ENCODE measurements around the gene TBX10.
"Not testable (repeated sequence)": the region's sequence is repeated elsewhere in the genome, so short reads cannot be mapped to it uniquely, and the experiment has no call there.

The TBX10 gene

GRCh38 chr11:67594480-67594879 lies 45.1 kb downstream of the TBX10 start:
- Histone ChIP-seq H3K4me3 (ENCODE audit: low read depth in 1 of 2, low read length in 1 of 2) (no peak overlapping the region), H3K27me3 (no peaks in the 10 kb centered on the region), H3K9me3 (no peaks in the 10 kb centered on the region), H3K27ac (no peak overlapping the region), H3K36me3 (no peaks in the 10 kb centered on the region), H3K4me1 (ENCODE audit: control insufficient read depth in 1 of 2, insufficient read depth in 1 of 2, low read depth in 1 of 2, low read length in 1 of 2) (peaks cover 3 to 6% of the 10 kb centered on the region in 2 experiments)
- TF ChIP-seq CTCF (IDR thresholded peaks at IDR 0.05) = no peak

- Histone ChIP-seq H3K27me3 (no peaks in the 10 kb centered on the region), H3K4me3 (ENCODE audit: low read depth in 1 of 2, low read length in 1 of 2) (no peak overlapping the region), H3K36me3 (no peaks in the 10 kb centered on the region), H3K4me1 (ENCODE audit: control insufficient read depth in 1 of 2, insufficient read depth in 1 of 2, low read depth in 1 of 2, low read length in 1 of 2) (peaks cover 0 to 6% of the 10 kb centered on the region in 2 experiments), H3K27ac (no peak overlapping the region), H3K9me3 (no peaks in the 10 kb centered on the region)
- no peak for TF ChIP-seq CTCF (IDR thresholded peaks at IDR 0.05)
These were observed 46.0 kb downstream of the TBX10 start for GRCh38 chr11:67593565-67593905.

- Histone ChIP-seq H3K4me1 (ENCODE audit: control insufficient read depth in 1 of 2, insufficient read depth in 1 of 2, low read depth in 1 of 2, low read length in 1 of 2) (peaks cover 0 to 6% of the 10 kb centered on the region in 2 experiments), H3K27me3 (no peaks in the 10 kb centered on the region), H3K27ac (no peak overlapping the region), H3K9me3 (no peaks in the 10 kb centered on the region), H3K4me3 (ENCODE audit: low read depth in 1 of 2, low read length in 1 of 2) (no peak overlapping the region), H3K36me3 (no peaks in the 10 kb centered on the region)
- no peak for TF ChIP-seq CTCF (IDR thresholded peaks at IDR 0.05)
These were observed 46.5 kb downstream of the TBX10 start for GRCh38 chr11:67592880-67593564.

- not testable (repeated sequence) for H3K27ac ChIP-seq; H3K27me3 ChIP-seq; H3K4me3 ChIP-seq (ENCODE audit: low read depth in 1 of 2, low read length in 1 of 2); H3K9me3 ChIP-seq; H3K36me3 ChIP-seq
- peaks cover 5 to 10% of the 10 kb centered on the region in 2 experiments for H3K4me1 ChIP-seq (ENCODE audit: control insufficient read depth in 1 of 2, insufficient read depth in 1 of 2, low read depth in 1 of 2, low read length in 1 of 2)
These were observed 50.6 kb downstream of the TBX10 start for GRCh38 chr11:67588899-67589415.

- Histone ChIP-seq H3K27ac (no peak overlapping the region), H3K36me3 (peaks cover 7% of the 10 kb centered on the region), H3K9me3 (no peaks in the 10 kb centered on the region), H3K27me3 (no peaks in the 10 kb centered on the region), H3K4me1 (ENCODE audit: control insufficient read depth in 1 of 2, insufficient read depth in 1 of 2, low read depth in 1 of 2, low read length in 1 of 2) (peaks cover 11 to 12% of the 10 kb centered on the region in 2 experiments), H3K4me3 (ENCODE audit: low read depth in 1 of 2, low read length in 1 of 2) (no peak overlapping the region)
- TF ChIP-seq CTCF (IDR thresholded peaks at IDR 0.05) = no peak
These were observed 51.4 kb downstream of the TBX10 start for GRCh38 chr11:67588136-67588503.

GRCh38 chr11:67586568-67587250 lies 52.9 kb downstream of the TBX10 start:
- H3K4me1 ChIP-seq (ENCODE audit: control insufficient read depth in 1 of 2, insufficient read depth in 1 of 2, low read depth in 1 of 2, low read length in 1 of 2) = peaks cover 5 to 26% of the 10 kb centered on the region in 2 experiments
- peaks cover 7% of the 10 kb centered on the region for H3K36me3 ChIP-seq
- no peaks in the 10 kb centered on the region for H3K9me3 ChIP-seq
- no peak overlapping the region for H3K4me3 ChIP-seq (ENCODE audit: low read depth in 1 of 2, low read length in 1 of 2)
- no peak for TF ChIP-seq CTCF (IDR thresholded peaks at IDR 0.05)
- H3K27me3 ChIP-seq = no peaks in the 10 kb centered on the region
- no peak overlapping the region for H3K27ac ChIP-seq

Data from neutrophil (primary cell).